ENCODE data around the gene VLDLR. TPM values are rescaled to one million over a fixed set of nuclear protein-coding genes. Genes with fewer than 3 reads are reported as not detected.

VLDLR gene
- total RNA-seq, 1 donor from 2014 or later: 23.1 TPM

DNA sequence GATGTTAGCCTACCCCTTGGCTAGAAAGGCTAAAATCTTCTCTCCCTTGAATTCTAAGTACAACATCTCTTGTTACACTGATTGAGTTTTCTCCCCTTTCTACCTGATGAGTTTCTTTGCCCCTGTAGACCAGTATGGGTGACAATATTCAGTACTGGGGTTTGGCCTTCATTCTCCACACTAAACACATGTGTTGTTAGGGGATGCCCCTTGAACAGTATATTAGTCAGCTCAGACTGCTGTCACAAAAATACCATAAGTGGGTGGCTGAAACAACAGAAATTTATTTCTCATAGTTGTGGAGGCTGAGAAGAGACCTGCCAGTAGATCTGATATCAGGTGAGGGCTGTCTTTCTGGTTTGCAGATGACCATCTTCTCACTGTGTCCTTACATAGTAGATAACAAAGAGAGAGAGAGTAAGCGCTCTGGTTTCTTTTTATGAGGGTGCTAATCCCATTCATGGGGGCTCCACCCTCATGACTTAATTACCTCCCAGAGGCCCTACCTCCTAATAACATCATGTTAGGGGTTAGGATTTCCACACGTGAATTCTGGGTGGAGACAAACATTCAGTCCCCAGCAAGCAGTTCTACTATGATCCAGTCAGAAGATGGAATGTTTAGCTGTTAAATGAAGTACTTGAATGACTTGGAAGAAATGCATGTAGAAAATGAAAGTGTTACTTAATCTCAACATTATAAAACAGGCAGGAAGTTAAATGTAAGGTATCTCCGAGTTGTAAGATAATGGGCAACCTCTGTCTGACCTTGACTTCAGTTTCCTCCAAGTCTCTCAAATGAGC lies 17.5 kb downstream of the VLDLR start:
- no peak overlapping the region for H3K4me3 ChIP-seq
- no peak overlapping the region for H3K27ac ChIP-seq
- ATAC-seq (no peak), DNase-seq (no peak)
- intact Hi-C loops (cut with DNase I): no loop called here
- H3K36me3 ChIP-seq: peaks cover 15% of the 10 kb centered on the region
- H3K4me1 ChIP-seq: no peaks in the 10 kb centered on the region
- TF ChIP-seq, protein P1, sequence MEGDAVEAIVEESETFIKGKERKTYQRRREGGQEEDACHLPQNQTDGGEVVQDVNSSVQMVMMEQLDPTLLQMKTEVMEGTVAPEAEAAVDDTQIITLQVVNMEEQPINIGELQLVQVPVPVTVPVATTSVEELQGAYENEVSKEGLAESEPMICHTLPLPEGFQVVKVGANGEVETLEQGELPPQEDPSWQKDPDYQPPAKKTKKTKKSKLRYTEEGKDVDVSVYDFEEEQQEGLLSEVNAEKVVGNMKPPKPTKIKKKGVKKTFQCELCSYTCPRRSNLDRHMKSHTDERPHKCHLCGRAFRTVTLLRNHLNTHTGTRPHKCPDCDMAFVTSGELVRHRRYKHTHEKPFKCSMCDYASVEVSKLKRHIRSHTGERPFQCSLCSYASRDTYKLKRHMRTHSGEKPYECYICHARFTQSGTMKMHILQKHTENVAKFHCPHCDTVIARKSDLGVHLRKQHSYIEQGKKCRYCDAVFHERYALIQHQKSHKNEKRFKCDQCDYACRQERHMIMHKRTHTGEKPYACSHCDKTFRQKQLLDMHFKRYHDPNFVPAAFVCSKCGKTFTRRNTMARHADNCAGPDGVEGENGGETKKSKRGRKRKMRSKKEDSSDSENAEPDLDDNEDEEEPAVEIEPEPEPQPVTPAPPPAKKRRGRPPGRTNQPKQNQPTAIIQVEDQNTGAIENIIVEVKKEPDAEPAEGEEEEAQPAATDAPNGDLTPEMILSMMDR (IDR thresholded peaks at IDR 0.05): no peak
- no peaks in the 10 kb centered on the region for H3K9me3 ChIP-seq
- no peaks in the 10 kb centered on the region for H3K27me3 ChIP-seq

DNA sequence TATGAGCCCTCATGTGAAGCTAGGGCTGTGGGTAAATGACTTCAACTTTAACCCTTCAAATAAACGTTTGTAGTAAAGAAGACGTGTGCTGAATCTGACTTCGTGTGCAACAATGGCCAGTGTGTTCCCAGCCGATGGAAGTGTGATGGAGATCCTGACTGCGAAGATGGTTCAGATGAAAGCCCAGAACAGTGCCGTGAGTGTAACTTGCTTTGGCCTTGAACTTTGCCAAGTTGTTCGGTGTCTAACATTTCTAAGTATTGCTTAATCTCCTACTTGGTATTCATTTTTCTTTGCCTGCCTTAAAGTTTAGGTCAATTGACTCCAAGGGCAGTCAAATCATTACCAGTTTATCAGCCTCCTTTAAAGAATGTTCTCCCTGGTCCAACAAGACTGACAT lies 18.2 kb downstream of the VLDLR start:
- Histone ChIP-seq H3K4me1 (no peaks in the 10 kb centered on the region), H3K4me3 (no peak overlapping the region), H3K9me3 (no peaks in the 10 kb centered on the region), H3K27me3 (no peaks in the 10 kb centered on the region), H3K36me3 (peaks cover 16% of the 10 kb centered on the region), H3K27ac (no peak overlapping the region)
- no peak for ATAC-seq
- DNase-seq: no peak
- TF ChIP-seq, protein P1 (IDR thresholded peaks at IDR 0.05): no peak
- intact Hi-C loops (cut with DNase I): no loop called here

DNA sequence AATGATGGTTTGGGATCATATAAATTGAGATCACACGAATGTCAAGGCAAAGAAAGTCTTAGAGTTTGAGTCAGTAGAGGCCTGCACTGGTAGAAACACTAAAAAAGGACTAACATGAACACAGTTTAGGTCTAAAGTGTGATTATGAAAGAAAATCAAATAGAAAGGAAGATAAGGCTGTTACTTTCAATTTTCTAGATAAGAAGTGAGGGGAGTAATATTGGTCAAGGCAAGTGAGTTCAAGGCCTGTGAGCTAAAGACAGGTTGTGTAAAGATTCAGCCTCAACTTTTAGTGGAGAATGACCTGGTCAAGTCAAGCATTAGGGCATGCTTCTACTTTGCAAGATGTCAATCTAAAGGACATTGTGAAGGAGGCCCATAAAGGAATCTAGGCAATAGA lies 19.0 kb downstream of the VLDLR start:
- no peak overlapping the region for H3K4me3 ChIP-seq
- DNase-seq: no peak
- intact Hi-C loops (cut with DNase I): no loop called here
- no peaks in the 10 kb centered on the region for H3K4me1 ChIP-seq
- no peaks in the 10 kb centered on the region for H3K9me3 ChIP-seq
- ATAC-seq: no peak
- H3K27me3 ChIP-seq: no peaks in the 10 kb centered on the region
- H3K27ac ChIP-seq: no peak overlapping the region
- TF ChIP-seq, protein P1 (IDR thresholded peaks at IDR 0.05): no peak
- H3K36me3 ChIP-seq: peaks cover 24% of the 10 kb centered on the region

DNA sequence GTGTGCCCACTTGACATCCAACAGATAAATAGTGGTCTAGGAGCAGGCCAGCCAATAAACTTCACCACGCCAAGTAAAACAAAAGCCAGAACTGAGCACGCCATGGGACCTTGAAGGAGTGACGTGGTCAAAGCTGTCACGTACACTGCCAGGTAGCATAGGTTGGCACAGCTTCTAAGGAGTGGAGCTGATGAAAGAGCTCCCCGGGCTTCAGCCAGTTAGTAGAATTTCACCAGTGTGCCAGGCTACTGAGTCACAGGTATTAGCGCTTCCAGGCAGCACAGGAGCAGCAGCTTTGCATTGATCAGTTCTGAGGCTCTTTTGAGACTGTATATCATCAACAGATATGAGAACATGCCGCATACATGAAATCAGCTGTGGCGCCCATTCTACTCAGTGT lies 19.4 kb downstream of the VLDLR start:
- ATAC-seq (no peak), DNase-seq (no peak)
- H3K27ac ChIP-seq: no peak overlapping the region
- H3K27me3 ChIP-seq: no peaks in the 10 kb centered on the region
- TF ChIP-seq, protein P1 (IDR thresholded peaks at IDR 0.05): no peak
- H3K4me1 ChIP-seq: no peaks in the 10 kb centered on the region
- no peaks in the 10 kb centered on the region for H3K9me3 ChIP-seq
- intact Hi-C loops (cut with DNase I): no loop called here
- no peak overlapping the region for H3K4me3 ChIP-seq
- H3K36me3 ChIP-seq: peaks cover 24% of the 10 kb centered on the region

DNA sequence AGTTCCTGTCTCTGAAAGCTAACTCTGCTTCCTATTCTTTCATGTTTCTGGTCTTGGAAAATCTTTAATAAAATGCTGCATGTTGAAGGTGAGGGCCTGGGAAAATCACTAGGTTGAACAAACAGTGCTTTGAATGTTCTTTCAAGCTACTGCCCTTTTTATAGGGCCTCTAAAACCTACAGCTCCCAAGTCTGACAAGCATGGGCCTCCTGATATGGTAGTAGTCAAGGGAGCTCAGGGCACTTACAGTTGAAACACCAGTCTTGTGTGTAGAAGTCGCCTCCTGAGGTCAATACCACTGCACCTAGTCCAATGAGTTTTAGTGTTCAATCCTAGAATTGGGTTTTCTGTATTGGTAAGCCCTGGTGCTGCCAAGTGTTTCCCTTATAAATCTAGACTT lies 20.5 kb downstream of the VLDLR start:
- TF ChIP-seq, protein P1 (IDR thresholded peaks at IDR 0.05): no peak
- ATAC-seq: no peak

More for the DNA sequence above, 20.5 kb downstream of the VLDLR start:
- Histone ChIP-seq H3K9me3 (no peaks in the 10 kb centered on the region), H3K36me3 (peaks cover 32% of the 10 kb centered on the region), H3K4me1 (no peaks in the 10 kb centered on the region), H3K27ac (no peak overlapping the region), H3K27me3 (no peaks in the 10 kb centered on the region), H3K4me3 (no peak overlapping the region)
- intact Hi-C loops (cut with DNase I): no loop called here
- no peak for DNase-seq

All from upper lobe of right lung (tissue), 1 donor.